Femur (tissue), 1 donor: ENCODE measurements around the gene PIK3R3.

Experiments used
- DNase-seq: peaks from one replicate; pipeline ENCODE4 v3.0.0-alpha.2; 2017

The PIK3R3 gene

DNA sequence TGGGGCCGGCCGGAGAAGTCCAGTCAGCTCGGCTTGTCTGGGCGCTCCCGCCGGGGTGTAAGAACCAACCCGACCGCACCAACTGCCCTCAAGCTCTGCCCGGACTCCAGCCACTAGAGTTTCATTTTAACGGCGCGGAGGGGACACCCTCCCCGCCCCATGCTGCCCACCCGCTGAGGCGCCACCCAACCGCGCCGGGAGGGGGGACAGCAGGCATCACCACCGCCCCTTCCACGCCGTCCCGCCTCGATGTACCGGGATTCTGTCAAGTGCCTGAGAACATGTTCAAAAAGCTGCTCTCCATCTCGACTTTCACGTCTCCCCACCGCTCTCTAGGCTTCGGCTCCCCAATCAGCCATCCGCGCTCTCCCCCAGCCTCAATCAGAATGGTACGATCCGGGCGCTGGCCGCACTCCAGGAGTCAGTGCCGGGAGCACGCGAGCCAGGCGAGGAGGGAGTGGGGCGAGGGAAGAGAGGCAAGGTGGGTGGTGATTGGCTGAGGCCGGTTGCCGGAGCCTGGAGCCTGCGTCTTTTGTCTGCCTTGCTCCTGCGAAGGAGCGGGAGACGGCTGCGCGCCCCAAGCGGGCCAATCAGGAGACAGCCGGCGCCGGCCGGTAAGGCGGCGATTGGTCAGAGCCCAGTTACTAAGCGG lies at the start of gene PIK3R3:
PIK3R3 (minus strand) TSS at position 101 of the 652 bp plus-strand sequence. CDS start 677 bp downstream, outside the sequence.
- peak; percentile 99 for DNase-seq

DNA sequence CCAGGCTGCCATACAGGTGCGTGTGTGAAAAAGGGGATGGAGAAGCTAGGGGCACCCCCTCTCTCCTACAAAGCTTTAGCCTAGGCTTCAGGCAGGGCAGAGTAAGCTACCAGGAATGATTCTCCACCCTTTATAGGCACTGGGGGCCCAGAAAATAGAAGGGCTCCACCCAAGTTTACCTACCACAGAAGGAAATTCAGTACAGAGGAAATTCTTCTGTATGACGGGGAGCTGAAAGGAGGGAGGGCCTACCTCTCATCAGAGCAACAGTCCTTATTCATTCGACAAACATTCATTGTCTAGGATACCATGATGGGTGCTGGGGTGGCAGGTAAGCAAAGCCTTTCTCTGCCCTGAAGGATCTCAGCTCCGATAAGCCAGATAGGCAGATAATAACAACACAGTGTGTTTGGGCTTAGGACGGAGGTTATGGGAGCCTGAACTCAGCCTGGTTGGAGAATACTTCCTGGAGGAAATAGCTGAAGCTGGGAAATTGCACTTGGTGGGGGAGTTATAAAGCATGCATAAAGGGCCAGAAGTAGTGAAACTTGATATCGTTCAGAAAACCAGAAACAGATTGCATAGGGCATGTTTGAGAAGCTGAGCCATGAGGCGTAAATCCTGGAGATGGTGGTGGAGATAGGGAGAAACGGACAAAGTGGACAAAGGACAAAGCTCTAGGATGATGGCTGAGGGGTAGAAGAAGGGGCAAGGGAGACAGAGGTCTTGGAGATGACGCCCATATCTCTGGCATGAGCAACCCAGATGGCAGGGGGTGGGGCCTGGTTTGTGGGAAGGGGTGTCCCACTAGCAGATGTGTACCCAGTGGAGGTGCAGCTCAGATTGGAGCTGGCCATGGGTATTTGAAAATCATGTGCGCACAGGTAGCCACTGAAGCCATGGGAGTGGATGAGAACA lies 49.2 kb upstream of the PIK3R3 start:
- DNase-seq = no peak

DNA sequence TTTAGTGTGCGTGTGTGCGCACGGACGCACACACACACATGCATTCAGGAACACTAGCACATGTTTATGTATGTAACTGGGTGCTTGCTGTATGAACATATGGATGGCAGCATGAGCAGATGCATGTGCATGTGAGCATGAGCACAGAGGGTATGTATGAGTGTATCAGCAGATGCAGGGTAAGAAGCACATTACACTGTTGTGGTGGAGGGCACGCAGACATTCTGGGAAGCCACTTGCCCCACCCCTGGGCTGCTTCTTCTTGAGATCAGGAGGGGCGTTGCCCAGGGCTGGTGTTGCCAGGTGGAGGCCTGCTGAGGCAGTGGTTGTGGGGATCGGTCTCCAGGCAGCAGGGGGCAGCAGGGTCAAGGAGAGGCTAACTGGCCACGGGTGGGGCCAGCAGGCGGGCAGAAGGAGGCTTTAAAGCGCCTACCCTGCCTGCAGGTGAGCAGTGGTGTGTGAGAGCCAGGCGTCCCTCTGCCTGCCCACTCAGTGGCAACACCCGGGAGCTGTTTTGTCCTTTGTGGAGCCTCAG lies 47.7 kb upstream of the PIK3R3 start:
- no peak for DNase-seq

DNA sequence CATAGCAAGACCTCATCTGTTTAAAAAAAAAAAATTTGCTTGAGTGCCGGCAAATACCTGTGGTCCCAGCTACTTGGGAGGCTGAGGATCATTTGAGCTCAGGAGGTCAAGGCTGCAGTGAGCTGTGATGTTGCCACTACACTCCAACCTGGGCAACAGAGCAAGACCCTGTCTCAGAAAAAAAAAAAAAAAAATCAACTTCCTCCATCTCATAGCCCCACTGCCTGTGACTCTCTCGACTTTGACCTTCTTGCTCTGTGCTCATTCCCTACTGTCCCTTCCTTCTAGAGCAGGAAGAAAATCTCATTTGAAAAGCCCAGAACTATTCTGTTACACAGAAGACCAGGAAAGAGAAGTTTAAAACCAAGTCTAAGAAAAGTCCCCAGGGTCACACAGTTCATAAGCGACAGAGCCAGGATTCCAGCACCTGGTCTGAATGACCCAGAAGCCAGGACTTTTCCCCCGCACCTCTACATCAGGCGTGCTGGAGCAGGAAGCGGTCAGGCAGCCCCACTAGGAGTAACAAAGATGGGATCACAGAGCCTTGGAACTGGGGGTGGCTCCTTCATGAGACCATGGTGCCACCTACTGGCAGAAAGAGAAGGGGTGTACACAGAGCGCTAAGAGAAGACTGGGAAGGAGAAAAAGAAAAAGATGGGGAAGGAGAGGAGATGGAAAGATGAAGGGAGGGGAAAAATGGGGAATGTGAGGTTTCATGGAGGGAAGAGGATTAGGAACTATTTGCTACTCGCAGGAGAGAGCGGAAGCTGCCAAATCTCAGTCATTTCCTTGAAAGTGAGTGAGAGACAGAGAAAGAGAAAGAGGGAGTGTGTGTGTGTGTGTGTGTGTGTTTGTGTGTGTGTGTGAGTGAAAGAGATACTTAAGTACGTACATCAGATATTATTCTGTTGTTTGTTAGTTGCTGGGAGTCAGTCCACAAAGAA lies 47.0 kb upstream of the PIK3R3 start:
- DNase-seq = peak; percentile 89

DNA sequence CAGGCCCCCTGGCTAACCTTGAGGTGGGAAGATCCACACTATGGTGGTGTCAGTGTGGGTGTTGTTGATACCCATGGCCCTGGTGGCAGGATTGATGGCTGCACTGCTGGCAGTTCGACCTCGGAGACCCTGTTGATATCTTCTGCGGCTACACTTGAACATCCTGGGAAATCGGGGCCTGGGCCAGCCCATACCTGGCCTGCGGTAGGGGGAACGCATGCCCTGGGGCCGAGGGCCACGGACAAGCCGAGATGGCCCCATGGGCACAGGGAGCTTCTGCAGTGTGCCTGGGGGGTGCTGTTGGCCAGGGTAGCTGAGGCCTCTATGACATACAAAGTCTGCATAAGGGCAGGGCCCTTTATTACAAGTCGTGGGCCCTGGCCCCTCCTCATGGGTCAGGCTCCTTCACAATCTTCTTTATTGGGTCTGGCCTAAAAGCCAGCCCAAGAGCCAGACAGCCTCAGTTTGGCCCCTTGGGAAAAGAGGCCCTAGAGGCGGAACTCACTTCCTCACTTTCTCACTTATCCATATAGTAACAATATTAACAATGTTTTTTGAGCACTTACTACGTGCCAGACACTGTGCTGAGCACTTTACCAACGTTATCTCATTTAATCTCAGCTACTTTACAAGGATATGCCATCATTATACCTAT lies 43.9 kb upstream of the PIK3R3 start, which contains the start of gene P3R3URF:
P3R3URF (minus strand) TSS at position 278 of the 655 bp plus-strand sequence; CDS start at position 261, 17 bp downstream.
- DNase-seq = no peak

DNA sequence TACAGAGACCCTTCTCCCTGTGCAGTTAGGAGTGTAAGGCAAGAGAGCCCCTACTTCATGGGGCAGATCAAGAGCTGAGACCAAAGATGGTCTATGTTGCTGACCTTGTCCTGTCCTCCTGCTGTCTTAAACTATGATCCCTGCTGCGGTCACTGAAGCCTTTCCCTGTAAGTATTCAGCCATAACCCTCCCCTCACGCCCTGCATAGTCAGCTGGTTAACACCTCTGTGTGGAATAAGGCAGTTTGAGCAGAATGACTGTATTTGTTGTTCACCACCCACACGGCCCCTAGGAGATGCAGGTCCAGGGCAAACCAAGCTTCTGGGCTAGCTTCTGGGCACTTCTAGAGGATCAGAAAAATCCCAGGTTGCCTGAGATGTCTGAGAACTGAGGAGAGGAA lies 42.8 kb upstream of the PIK3R3 start:
- DNase-seq = no peak

DNA sequence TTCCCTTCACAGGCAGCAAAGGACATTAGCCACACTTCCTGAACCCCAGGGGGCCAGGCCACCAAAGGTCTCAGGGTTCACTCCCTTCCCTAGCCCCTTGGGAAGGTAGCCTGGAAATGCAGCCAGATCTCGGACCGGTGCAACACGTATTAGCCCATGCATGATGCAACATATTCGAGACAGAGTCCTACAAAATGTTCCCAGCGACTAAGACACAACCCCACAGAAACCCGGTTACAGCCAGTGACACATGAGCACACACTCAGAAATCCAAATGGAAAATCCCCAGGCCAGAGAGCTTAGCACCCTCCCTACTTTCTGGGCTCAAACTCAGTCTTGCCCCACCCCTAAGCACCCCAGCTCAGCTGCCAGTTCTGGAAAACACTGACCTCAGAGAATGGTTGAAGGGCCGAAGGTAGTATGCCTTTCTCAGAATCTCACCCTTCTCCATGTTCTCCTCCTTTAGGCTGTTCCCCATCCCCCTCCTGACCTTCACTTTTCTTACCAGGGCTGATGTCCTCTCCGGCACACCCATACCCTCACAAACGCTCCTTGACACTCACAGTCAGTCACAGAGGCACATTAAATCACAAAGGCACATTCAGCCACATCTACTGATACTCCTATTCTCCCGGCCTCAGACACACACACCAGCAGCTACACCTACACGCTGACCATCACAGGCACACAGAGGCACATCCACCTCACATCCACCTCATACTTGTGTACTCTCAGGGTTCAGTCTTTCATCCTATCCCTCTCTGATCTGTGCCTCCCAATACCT lies 42.2 kb upstream of the PIK3R3 start, which contains the start of gene TSPAN1:
TSPAN1 (plus strand) TSS at position 640 of the 784 bp plus-strand sequence. CDS start 6,021 bp downstream, outside the sequence.
- no peak for DNase-seq

DNA sequence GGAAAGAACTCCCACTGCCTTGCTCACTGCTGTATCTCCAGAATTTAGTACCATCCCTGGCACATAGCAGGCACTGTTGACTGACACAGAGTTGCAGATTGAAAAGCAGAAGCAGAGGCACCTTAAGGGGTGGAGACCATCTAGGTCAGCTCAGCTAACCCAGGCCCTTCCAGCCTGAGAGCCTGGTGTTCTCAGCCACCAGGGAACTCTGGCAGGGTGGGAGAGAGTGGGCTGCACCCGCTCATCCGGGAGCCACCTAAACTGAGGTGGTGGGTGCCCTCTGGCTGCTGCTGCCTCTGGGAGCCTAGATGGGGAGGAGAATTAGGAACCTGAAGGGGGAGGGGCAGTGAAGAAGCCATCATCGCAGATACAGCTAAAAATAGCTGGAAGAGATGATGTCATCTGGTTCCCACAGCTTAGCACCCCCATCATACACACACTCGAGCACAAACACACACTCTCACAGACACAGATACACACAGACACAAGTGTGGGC lies 41.0 kb upstream of the PIK3R3 start:
- DNase-seq = no peak

DNA sequence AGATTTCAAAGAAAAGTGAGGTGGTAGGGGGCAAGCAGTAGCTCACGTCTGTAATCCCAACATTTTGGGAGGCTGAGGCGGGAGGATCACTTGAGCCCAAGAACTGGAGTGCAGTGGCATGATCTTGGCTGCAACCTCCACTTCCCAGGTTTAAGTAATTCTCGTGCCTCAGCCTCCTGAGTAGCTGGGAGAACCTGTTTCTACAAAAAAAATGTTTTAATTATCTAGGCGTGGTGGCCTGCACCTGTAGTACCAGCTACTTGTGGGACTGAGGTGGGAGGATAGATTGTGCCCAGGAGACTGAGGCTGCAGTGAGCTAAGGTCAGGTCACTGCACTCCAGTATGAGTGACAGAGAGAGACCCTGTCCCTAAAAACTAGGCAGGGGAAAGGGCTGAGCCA lies 39.9 kb upstream of the PIK3R3 start:
- DNase-seq = no peak

DNA sequence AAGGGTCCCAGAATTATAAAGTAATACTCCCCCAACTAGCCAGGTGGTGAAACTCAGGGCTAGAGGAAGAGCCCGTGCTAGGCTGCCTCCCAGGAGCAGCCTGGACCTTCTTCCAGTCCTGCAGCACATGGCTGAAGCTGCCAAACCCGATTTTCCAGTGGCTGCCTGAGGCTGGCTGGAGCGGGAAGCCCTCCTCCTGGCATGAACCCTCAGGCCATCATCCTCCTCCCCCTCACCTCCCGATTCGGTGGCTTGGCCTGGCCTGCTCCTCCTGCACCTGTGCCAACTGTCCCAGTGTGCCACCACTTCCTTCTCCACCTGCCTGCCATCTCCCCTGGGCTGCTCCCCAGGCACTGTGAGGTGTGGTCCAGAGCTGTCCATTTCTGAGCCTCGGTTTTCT lies 39.4 kb upstream of the PIK3R3 start:
- DNase-seq = no peak

DNA sequence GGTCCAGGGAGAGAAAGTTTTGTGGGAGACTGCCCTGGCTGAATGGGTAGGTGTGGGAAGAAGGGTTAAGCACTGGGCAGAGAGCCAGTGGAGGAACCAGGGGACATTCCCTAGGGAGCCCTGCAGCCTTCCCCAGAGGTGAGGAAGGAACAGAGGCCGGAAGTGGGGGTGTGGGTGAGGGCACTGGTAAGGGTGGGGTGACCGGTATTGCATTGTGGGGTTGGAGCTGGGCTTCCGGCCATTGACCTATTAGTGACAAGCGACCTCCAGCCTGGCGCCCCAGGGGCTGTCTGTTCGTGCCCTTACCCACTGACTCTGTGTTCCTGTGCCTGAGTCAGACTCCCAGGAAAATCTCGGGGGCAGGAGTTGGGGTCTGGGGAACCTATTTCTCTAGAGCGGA lies 38.9 kb upstream of the PIK3R3 start:
- DNase-seq = no peak

DNA sequence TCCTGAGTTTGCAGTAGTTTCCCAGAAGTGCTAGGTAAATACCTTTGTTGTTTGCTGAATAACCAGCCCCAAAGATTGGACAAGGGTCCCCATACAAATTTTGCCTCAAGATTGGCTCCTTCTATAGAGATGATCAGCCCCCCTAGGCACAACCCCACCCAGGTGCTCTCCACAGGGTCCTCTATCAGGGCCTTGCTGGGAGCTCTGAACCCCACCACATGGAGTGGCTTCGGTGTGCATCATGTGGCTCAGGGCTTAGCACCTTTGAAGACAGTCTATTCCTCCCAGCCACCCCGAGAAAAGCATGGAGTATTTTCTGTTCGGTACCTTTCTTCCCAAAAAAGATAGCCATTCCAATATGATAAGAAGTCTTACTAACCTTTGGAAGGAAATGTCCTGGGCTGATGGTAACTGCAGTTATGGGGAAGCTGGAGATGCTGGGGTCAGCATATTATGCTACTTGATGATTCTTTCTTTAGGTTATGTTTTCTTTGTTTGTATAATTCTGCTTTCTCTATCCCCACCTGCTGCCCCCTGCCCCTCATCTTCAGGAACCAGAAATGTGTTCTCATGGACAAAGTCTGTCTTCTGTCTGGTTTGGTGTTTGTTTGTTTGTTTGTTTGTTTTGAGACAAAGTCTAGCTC lies 37.5 kb upstream of the PIK3R3 start:
- DNase-seq = no peak

DNA sequence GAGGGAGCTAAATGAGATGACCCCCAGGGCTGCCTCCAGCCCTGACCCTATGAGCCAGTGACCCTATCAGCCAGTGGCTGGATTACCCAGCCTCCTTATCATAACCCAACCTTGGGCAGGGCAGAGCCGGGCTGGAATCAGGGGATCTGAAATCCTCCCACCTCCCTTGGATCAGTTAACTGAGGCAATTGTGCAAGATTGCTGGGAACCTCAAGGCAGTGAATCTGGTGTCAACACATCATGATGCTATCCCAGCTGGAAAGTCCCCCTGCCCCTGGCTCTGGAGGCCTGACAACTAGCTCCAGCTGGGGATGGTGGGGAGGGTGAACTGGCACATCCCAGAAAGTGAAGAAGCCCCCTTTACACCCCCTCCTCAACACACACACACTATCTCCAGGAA lies 36.0 kb upstream of the PIK3R3 start:
- DNase-seq = no peak

DNA sequence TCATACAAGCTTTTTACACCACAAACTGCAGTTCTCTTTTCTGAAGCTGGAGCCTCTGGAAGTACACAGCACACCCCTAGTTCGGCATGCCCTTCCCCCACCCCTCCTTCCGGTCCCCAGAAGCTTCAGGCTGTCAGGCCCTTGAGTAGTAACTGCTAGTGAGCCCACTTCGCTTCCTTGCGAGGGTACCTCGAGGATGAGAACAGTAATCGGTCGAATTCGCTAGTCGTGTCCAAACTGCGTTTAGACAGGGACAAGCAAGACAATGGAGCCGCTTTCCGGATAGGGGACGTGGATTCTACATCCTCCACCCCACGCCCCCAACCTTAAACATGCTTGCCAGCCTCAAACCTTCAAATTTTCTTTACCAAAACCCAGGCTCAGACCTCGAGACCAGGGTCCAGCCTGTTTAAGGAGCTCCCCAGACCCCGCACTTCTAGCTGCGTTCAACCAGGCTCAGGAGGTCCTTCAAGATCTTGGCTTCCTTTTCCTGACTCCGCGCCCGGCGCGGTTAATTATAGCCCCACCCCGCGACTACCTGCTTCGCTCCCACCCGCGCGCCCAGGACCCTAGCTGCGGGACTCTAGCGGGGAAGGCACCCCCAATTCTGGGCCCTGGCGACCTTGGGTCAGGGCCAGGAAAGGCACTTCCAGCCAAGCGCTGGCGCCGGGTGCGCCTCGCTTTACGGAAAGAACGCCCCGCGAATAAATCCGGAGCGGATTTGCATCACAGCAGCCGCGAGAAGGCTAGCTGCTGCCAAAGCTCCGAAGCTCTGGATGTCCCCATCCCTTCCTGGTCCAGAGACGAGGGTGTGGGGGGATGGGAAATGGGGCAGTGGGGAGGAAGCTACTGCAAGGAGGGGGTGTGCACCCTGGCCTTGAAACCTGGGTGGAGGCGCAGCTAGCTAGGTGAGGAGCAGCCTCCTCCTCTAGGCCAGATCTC lies 34.4 kb upstream of the PIK3R3 start:
- peak; percentile 57 for DNase-seq

DNA sequence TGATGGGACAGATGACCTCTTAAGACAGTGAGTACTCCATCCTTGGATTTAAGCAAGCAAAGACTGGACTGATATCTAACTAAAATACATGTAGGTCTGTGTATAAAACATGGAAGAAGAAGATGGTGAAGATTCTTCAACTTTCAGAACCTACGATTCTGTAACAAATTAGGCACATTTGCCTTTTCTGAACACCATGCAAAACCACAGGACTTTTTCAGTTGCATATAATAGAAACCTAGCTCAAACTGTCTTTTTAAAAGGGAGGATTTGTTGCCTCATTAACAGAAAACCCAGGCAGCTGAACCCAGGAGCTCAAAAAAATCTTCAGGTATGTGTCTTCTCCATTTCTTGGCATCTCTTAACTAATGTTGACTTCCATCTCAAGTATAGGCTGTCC lies 27.8 kb upstream of the PIK3R3 start:
- DNase-seq = no peak

DNA sequence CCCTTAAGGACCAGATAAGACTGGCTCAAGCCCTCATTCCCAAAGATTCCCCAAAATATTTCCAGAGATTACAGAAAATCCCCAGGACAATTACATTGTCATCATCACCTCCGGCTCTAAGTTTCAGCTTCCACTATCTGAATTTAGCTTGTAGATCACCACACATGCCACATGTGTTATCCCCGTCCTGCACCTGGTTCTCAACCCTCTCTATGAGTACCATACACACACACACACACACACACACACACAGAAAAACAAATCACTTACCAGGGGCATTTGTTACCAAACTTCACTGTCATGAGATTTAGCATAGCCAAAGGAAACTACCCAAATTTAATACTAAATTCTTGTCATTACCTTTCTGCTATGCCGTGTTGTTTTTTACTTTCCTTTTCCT lies 27.1 kb upstream of the PIK3R3 start:
- no peak for DNase-seq

DNA sequence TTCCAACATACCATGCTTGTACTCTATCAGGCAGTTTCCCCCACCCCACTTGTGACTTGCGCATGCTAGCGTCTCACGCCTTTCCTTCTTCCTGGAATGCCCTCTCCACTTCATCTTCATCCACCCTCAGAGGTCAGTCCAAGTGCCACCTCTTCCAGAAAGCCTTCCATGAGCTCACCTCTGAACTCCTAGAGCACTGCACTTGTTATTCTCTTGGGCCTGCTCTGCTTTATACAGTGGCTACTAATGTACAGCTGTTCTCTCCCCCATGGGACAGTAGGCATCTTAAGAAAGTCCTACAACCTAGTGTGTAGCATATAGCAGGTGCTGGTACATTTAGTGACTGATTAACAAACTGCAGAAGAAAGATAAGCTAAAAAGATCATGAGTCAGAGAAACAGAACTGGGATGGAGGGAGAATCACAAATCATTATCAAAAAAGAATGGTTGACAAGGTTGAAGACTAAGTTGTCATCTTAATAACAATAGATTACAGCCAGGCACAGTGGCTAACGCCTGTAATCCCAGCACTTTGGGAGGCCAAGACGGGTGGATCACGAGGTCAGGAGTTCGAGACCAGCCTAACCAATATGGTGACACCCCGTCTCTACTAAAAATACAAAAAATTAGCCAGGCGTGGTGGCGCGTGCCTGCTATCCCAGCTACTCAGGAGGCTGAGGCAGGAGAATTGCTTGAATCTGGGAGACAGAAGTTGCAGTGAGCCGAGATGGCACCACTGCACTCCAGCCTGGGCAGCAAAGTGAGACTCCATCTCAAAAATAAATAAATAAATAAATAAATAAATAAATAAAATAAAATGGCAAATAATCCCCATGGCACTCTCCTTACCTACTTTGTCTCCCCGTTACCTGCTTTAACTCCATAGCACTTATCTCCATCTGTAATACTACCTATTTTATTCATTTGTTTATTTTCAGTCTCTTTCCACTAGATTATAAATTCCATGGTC lies 26.2 kb upstream of the PIK3R3 start:
- DNase-seq = no peak

DNA sequence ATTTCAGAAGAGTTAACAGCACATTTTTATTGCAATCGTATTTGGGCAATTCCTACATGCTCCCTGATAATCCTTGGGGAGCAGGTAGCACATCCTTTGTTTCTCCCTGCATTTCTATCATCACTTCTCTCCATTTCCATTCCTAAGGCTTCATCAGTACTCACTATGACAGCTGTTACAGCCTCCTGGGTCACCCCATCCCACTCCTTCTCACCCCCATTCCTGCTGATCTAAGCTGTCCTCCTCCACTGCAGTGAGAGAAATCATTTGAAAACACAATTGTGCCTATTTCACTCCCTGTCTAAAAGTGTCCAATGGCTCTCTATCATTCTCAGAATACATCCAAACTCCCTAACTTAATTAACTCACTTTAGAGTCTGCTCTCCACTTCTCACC lies 25.5 kb upstream of the PIK3R3 start:
- no peak for DNase-seq
